Type B pancreatic cell (in vitro differentiated cells): ENCODE data around the gene PDE6G. TPM values are rescaled to one million over a fixed set of nuclear protein-coding genes. Genes with fewer than 3 reads are reported as not detected.

Experiments
- DNase-seq: peaks from one replicate; pipeline ENCODE4 v3.0.0; 2021; ENCODE audit warnings: mixed read lengths; ENCODE audit not compliant: unreplicated experiment; ENCODE audit errors: extremely low spot score
- H3K27ac Mint-ChIP-seq: 2 replicates; pipeline ENCODE4 v1.8.0; 2021; ENCODE audit warnings: mild to moderate bottlenecking, mixed read lengths
- H3K27me3 Mint-ChIP-seq: 2 replicates; pipeline ENCODE4 v1.8.0; 2021; ENCODE audit warnings: mixed read lengths
- H3K36me3 Mint-ChIP-seq: 2 replicates; pipeline ENCODE4 v1.8.0; 2021; ENCODE audit warnings: mixed read lengths
- H3K4me1 Mint-ChIP-seq: one replicate; pipeline ENCODE4 v1.8.0; 2021; ENCODE audit warnings: mixed read lengths; ENCODE audit not compliant: unreplicated experiment
- H3K4me3 Mint-ChIP-seq: 2 replicates; pipeline ENCODE4 v1.8.0; 2021; ENCODE audit warnings: mild to moderate bottlenecking, mixed read lengths
- H3K9me3 Mint-ChIP-seq: 2 replicates; pipeline ENCODE4 v1.8.0; 2021; ENCODE audit warnings: mixed read lengths
- total RNA-seq: library from RNA; stranded (reverse); gene quantifications from 2 replicates; pipeline ENCODE4 v1.2.1, GENCODE V29; 2021; ENCODE audit warnings: low replicate concordance
- TF ChIP-seq, protein P1 (sequence below): fragments of 200-600 bp; sonication (generic); conservative IDR thresholded peaks from 2 replicates; pipeline ENCODE4 v1.5.0; 2021; ENCODE audit warnings: antibody characterized with exemption, mild to moderate bottlenecking

Gene PDE6G
- total RNA-seq, 1 donor from 2014 or later, result 0.97 TPM

GRCh38 chr17:81648707-81649085 is 7.6 kb downstream of the PDE6G start:
- no peak for DNase-seq
- Mint-ChIP-seq H3K36me3 (no peaks in the 10 kb centered on the region), H3K27me3 (peaks cover 6% of the 10 kb centered on the region), H3K27ac (no peak overlapping the region), H3K9me3 (no peaks in the 10 kb centered on the region), H3K4me1 (peaks cover 4% of the 10 kb centered on the region), H3K4me3 (no peak overlapping the region)
- TF ChIP-seq, protein P1, sequence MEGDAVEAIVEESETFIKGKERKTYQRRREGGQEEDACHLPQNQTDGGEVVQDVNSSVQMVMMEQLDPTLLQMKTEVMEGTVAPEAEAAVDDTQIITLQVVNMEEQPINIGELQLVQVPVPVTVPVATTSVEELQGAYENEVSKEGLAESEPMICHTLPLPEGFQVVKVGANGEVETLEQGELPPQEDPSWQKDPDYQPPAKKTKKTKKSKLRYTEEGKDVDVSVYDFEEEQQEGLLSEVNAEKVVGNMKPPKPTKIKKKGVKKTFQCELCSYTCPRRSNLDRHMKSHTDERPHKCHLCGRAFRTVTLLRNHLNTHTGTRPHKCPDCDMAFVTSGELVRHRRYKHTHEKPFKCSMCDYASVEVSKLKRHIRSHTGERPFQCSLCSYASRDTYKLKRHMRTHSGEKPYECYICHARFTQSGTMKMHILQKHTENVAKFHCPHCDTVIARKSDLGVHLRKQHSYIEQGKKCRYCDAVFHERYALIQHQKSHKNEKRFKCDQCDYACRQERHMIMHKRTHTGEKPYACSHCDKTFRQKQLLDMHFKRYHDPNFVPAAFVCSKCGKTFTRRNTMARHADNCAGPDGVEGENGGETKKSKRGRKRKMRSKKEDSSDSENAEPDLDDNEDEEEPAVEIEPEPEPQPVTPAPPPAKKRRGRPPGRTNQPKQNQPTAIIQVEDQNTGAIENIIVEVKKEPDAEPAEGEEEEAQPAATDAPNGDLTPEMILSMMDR, result no peak

- TF ChIP-seq, protein P1, result no peak
- Mint-ChIP-seq H3K9me3 (no peaks in the 10 kb centered on the region), H3K27me3 (peaks cover 6% of the 10 kb centered on the region), H3K36me3 (no peaks in the 10 kb centered on the region), H3K4me1 (peaks cover 4% of the 10 kb centered on the region), H3K27ac (no peak overlapping the region), H3K4me3 (no peak overlapping the region)
- no peak for DNase-seq
Observed at GRCh38 chr17:81648013-81648706, 8.2 kb downstream of the PDE6G start.

DNA sequence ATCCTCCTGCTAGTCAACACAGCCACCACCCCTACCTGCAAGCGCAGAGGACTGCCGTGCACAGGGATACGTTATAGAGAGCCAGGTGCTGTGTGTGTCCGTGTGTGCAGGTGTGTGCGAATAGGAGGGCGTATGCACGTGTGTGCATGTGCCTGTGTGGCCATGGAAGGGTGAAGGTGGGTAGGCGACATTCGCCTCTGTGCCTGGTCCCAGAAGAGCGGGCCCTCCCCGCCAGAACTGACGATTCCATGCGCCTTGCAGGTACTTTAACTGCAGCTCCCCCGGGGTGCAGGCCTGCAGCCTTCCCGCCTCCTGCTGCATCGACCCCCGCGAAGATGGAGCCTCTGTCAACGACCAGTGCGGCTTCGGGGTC is 8.7 kb downstream of the PDE6G start:
- Mint-ChIP-seq H3K27ac (no peak overlapping the region), H3K4me3 (no peak overlapping the region), H3K9me3 (no peaks in the 10 kb centered on the region), H3K4me1 (peaks cover 4% of the 10 kb centered on the region), H3K36me3 (no peaks in the 10 kb centered on the region), H3K27me3 (peaks cover 6% of the 10 kb centered on the region)
- no peak for DNase-seq
- TF ChIP-seq, protein P1, result no peak

GRCh38 chr17:81646869-81647600 is 9.3 kb downstream of the PDE6G start:
- peaks cover 6% of the 10 kb centered on the region for H3K27me3 Mint-ChIP-seq
- H3K4me3 Mint-ChIP-seq, result no peak overlapping the region
- H3K9me3 Mint-ChIP-seq, result no peaks in the 10 kb centered on the region
- H3K36me3 Mint-ChIP-seq, result no peaks in the 10 kb centered on the region
- H3K4me1 Mint-ChIP-seq, result peaks cover 4% of the 10 kb centered on the region
- no peak overlapping the region for H3K27ac Mint-ChIP-seq
- DNase-seq, result no peak
- TF ChIP-seq, protein P1, result no peak

GRCh38 chr17:81644976-81645952 is 11.1 kb downstream of the PDE6G start:
- Mint-ChIP-seq H3K27me3 (peaks cover 6% of the 10 kb centered on the region), H3K9me3 (no peaks in the 10 kb centered on the region), H3K4me1 (no peaks in the 10 kb centered on the region), H3K27ac (no peak overlapping the region), H3K4me3 (no peak overlapping the region), H3K36me3 (no peaks in the 10 kb centered on the region)
- no peak for DNase-seq
- TF ChIP-seq, protein P1, result no peak
